ENCODE measurements around the gene CERCAM.

Gene CERCAM

GRCh38 chr9:128431207-128431606, 10.6 kb downstream of the CERCAM start:
- no peaks in the 10 kb centered on the region for H3K36me3 ChIP-seq (ENCODE audit: insufficient read depth, low read length)
- H3K4me2 ChIP-seq (ENCODE audit: low read depth, low read length, poor library complexity, severe bottlenecking), result no peak overlapping the region
- H3K79me2 ChIP-seq (ENCODE audit: insufficient read depth, low read length), result no peaks in the 10 kb centered on the region
- H3K4me1 ChIP-seq (ENCODE audit: insufficient read depth, low read length, poor library complexity, severe bottlenecking), result no peaks in the 10 kb centered on the region
- H3K4me3 ChIP-seq (ENCODE audit: low read length, poor library complexity, severe bottlenecking), result no peak overlapping the region
- no peak overlapping the region for H2AFZ ChIP-seq (ENCODE audit: low read length)
- no peaks in the 10 kb centered on the region for H3K9me2 ChIP-seq (replicated peaks; ENCODE audit: low read depth, low read length)
- no peak for TF ChIP-seq CTCF (conservative IDR thresholded peaks at IDR 0.05; ENCODE audit: low read length)
- no peak for TF ChIP-seq EZH2phosphoT487 (IDR thresholded peaks at IDR 0.05; ENCODE audit: borderline replicate concordance)
- no peaks in the 10 kb centered on the region for H3K9me3 ChIP-seq (ENCODE audit: insufficient read depth, low read depth, low read length)
- H4K20me1 ChIP-seq (ENCODE audit: insufficient read depth, low read length, poor library complexity, severe bottlenecking), result no peaks in the 10 kb centered on the region
- H3F3A ChIP-seq (ENCODE audit: low read depth), result no peaks in the 10 kb centered on the region
- H3K9ac ChIP-seq (ENCODE audit: low read depth, low read length, poor library complexity, severe bottlenecking), result no peak overlapping the region
- H3K27me3 ChIP-seq (ENCODE audit: insufficient read depth, low read length, poor library complexity, severe bottlenecking), result no peaks in the 10 kb centered on the region

- TF ChIP-seq CTCF (conservative IDR thresholded peaks at IDR 0.05; ENCODE audit: low read length), result no peak
- TF ChIP-seq EZH2phosphoT487 (IDR thresholded peaks at IDR 0.05; ENCODE audit: borderline replicate concordance), result no peak
- H3K27me3 ChIP-seq (ENCODE audit: insufficient read depth, low read length, poor library complexity, severe bottlenecking), result no peaks in the 10 kb centered on the region
- H3F3A ChIP-seq (ENCODE audit: low read depth), result no peaks in the 10 kb centered on the region
- H3K36me3 ChIP-seq (ENCODE audit: insufficient read depth, low read length), result no peaks in the 10 kb centered on the region
- no peak overlapping the region for H2AFZ ChIP-seq (ENCODE audit: low read length)
- H3K4me2 ChIP-seq (ENCODE audit: low read depth, low read length, poor library complexity, severe bottlenecking), result no peak overlapping the region
- no peaks in the 10 kb centered on the region for H3K4me1 ChIP-seq (ENCODE audit: insufficient read depth, low read length, poor library complexity, severe bottlenecking)
- H3K9ac ChIP-seq (ENCODE audit: low read depth, low read length, poor library complexity, severe bottlenecking), result no peak overlapping the region
- no peaks in the 10 kb centered on the region for H3K9me3 ChIP-seq (ENCODE audit: insufficient read depth, low read depth, low read length)
- H3K79me2 ChIP-seq (ENCODE audit: insufficient read depth, low read length), result no peaks in the 10 kb centered on the region
- no peaks in the 10 kb centered on the region for H4K20me1 ChIP-seq (ENCODE audit: insufficient read depth, low read length, poor library complexity, severe bottlenecking)
- H3K4me3 ChIP-seq (ENCODE audit: low read length, poor library complexity, severe bottlenecking), result no peak overlapping the region
- no peaks in the 10 kb centered on the region for H3K9me2 ChIP-seq (replicated peaks; ENCODE audit: low read depth, low read length)
Observed at GRCh38 chr9:128434340-128434739, 13.7 kb downstream of the CERCAM start.

- no peaks in the 10 kb centered on the region for H4K20me1 ChIP-seq (ENCODE audit: insufficient read depth, low read length, poor library complexity, severe bottlenecking)
- no peak overlapping the region for H3K4me2 ChIP-seq (ENCODE audit: low read depth, low read length, poor library complexity, severe bottlenecking)
- no peaks in the 10 kb centered on the region for H3K36me3 ChIP-seq (ENCODE audit: insufficient read depth, low read length)
- no peaks in the 10 kb centered on the region for H3K27me3 ChIP-seq (ENCODE audit: insufficient read depth, low read length, poor library complexity, severe bottlenecking)
- no peaks in the 10 kb centered on the region for H3K4me1 ChIP-seq (ENCODE audit: insufficient read depth, low read length, poor library complexity, severe bottlenecking)
- H3K4me3 ChIP-seq (ENCODE audit: low read length, poor library complexity, severe bottlenecking), result no peak overlapping the region
- H3K9ac ChIP-seq (ENCODE audit: low read depth, low read length, poor library complexity, severe bottlenecking), result no peak overlapping the region
- no peak for TF ChIP-seq EZH2phosphoT487 (IDR thresholded peaks at IDR 0.05; ENCODE audit: borderline replicate concordance)
- TF ChIP-seq CTCF (conservative IDR thresholded peaks at IDR 0.05; ENCODE audit: low read length), result no peak
- no peaks in the 10 kb centered on the region for H3K79me2 ChIP-seq (ENCODE audit: insufficient read depth, low read length)
- no peaks in the 10 kb centered on the region for H3K9me2 ChIP-seq (replicated peaks; ENCODE audit: low read depth, low read length)
- H2AFZ ChIP-seq (ENCODE audit: low read length), result no peak overlapping the region
- no peaks in the 10 kb centered on the region for H3F3A ChIP-seq (ENCODE audit: low read depth)
- H3K9me3 ChIP-seq (ENCODE audit: insufficient read depth, low read depth, low read length), result no peaks in the 10 kb centered on the region
Observed at GRCh38 chr9:128435611-128436010, 15.0 kb downstream of the CERCAM start.
